ENCODE data around the gene MLLT3. TPM values are rescaled to one million over a fixed set of nuclear protein-coding genes. Genes with fewer than 3 reads are reported as not detected.

Gene MLLT3
- total RNA-seq, 1 experiment from 2014 or later, result 24.4 TPM

- H3K36me3 Mint-ChIP-seq (ENCODE audit: insufficient read depth, unreplicated experiment), result no peaks in the 10 kb centered on the region
- H3K27me3 ChIP-seq (replicated peaks; ENCODE audit: control insufficient read depth, insufficient read depth, low read length), result no peaks in the 10 kb centered on the region
- no TSS peak for BruUV-seq (replicated peaks)
- no peak for TF ChIP-seq CTCF (IDR thresholded peaks at IDR 0.05; ENCODE audit: insufficient read depth in 1 of 2, low read depth in 1 of 2, low read length in 1 of 2, severe bottlenecking in 1 of 2, unreplicated experiment in 1 of 2)
- no peak for DNase-seq
- ChIA-PET POLR2A (no interaction called here), CTCF (no interaction called here)
- intact Hi-C loops (cut with micrococcal nuclease; ENCODE audit: unreplicated experiment), result no loop called here
- no peaks in the 10 kb centered on the region for H3K9me3 Mint-ChIP-seq (ENCODE audit: unreplicated experiment)
- H3K4me3 ChIP-seq (ENCODE audit: low read depth, low read length), result no peak overlapping the region
- no peaks in the 10 kb centered on the region for H3K36me3 ChIP-seq (ENCODE audit: control insufficient read depth, insufficient read depth, low read length)
- no peaks in the 10 kb centered on the region for H3K27me3 Mint-ChIP-seq (ENCODE audit: insufficient read depth, unreplicated experiment)
- no peak overlapping the region for H3K4me3 Mint-ChIP-seq (ENCODE audit: unreplicated experiment)
- no peaks in the 10 kb centered on the region for H3K9me3 ChIP-seq
- peaks cover 11% of the 10 kb centered on the region for H3K4me1 Mint-ChIP-seq (ENCODE audit: low read depth, unreplicated experiment)
- H3K4me1 ChIP-seq, result peaks cover 21% of the 10 kb centered on the region
- H3K27ac Mint-ChIP-seq (ENCODE audit: unreplicated experiment), result no peak overlapping the region
Observed at GRCh38 chr9:20582150-20582549, 40.1 kb downstream of the MLLT3 start.

- no peaks in the 10 kb centered on the region for H3K27me3 ChIP-seq (replicated peaks; ENCODE audit: control insufficient read depth, insufficient read depth, low read length)
- ChIA-PET CTCF (no interaction called here), POLR2A (no interaction called here)
- TF ChIP-seq CTCF (IDR thresholded peaks at IDR 0.05; ENCODE audit: insufficient read depth in 1 of 2, low read depth in 1 of 2, low read length in 1 of 2, severe bottlenecking in 1 of 2, unreplicated experiment in 1 of 2), result no peak
- H3K9me3 Mint-ChIP-seq (ENCODE audit: unreplicated experiment), result no peaks in the 10 kb centered on the region
- H3K4me3 ChIP-seq (ENCODE audit: low read depth, low read length), result no peak overlapping the region
- intact Hi-C loops (cut with micrococcal nuclease; ENCODE audit: unreplicated experiment), result no loop called here
- H3K27ac Mint-ChIP-seq (ENCODE audit: unreplicated experiment), result no peak overlapping the region
- H3K36me3 Mint-ChIP-seq (ENCODE audit: insufficient read depth, unreplicated experiment), result no peaks in the 10 kb centered on the region
- no peaks in the 10 kb centered on the region for H3K27me3 Mint-ChIP-seq (ENCODE audit: insufficient read depth, unreplicated experiment)
- no TSS peak for BruUV-seq (replicated peaks)
- peaks cover 11% of the 10 kb centered on the region for H3K4me1 Mint-ChIP-seq (ENCODE audit: low read depth, unreplicated experiment)
- no peaks in the 10 kb centered on the region for H3K9me3 ChIP-seq
- peaks cover 21% of the 10 kb centered on the region for H3K4me1 ChIP-seq
- no peaks in the 10 kb centered on the region for H3K36me3 ChIP-seq (ENCODE audit: control insufficient read depth, insufficient read depth, low read length)
- no peak overlapping the region for H3K4me3 Mint-ChIP-seq (ENCODE audit: unreplicated experiment)
- DNase-seq, result peak in 1 of 2 experiments; percentile 23
Observed at GRCh38 chr9:20580673-20581072, 41.6 kb downstream of the MLLT3 start.

GRCh38 chr9:20579524-20580314, 42.6 kb downstream of the MLLT3 start:
- peaks cover 21% of the 10 kb centered on the region for H3K4me1 ChIP-seq
- ChIA-PET CTCF (no interaction called here), POLR2A (no interaction called here)
- Mint-ChIP-seq H3K4me1 (ENCODE audit: low read depth, unreplicated experiment) (peaks cover 11% of the 10 kb centered on the region), H3K9me3 (ENCODE audit: unreplicated experiment) (peaks cover 7% of the 10 kb centered on the region), H3K27me3 (ENCODE audit: insufficient read depth, unreplicated experiment) (no peaks in the 10 kb centered on the region), H3K36me3 (ENCODE audit: insufficient read depth, unreplicated experiment) (peaks cover 5% of the 10 kb centered on the region), H3K27ac (ENCODE audit: unreplicated experiment) (no peak overlapping the region), H3K4me3 (ENCODE audit: unreplicated experiment) (no peak overlapping the region)
- no peak overlapping the region for H3K4me3 ChIP-seq (ENCODE audit: low read depth, low read length)
- no peak for TF ChIP-seq CTCF (IDR thresholded peaks at IDR 0.05; ENCODE audit: insufficient read depth in 1 of 2, low read depth in 1 of 2, low read length in 1 of 2, severe bottlenecking in 1 of 2, unreplicated experiment in 1 of 2)
- no peaks in the 10 kb centered on the region for H3K9me3 ChIP-seq
- intact Hi-C loops (cut with micrococcal nuclease; ENCODE audit: unreplicated experiment), result no loop called here
- no peaks in the 10 kb centered on the region for H3K27me3 ChIP-seq (replicated peaks; ENCODE audit: control insufficient read depth, insufficient read depth, low read length)
- H3K36me3 ChIP-seq (ENCODE audit: control insufficient read depth, insufficient read depth, low read length), result no peaks in the 10 kb centered on the region
- no peak for DNase-seq
- no TSS peak for BruUV-seq (replicated peaks)

Measured in Caco-2 (cell line).